Activated naive CD8-positive, alpha-beta T cell (primary cell): ENCODE results near the gene TFAP2A.

Source experiments
- H3K27ac Mint-ChIP-seq: one replicate; pipeline ENCODE4 v1.8.0; 2021; ENCODE audit warnings: mixed read lengths
- H3K27me3 Mint-ChIP-seq: one replicate; pipeline ENCODE4 v1.8.0; 2021; ENCODE audit warnings: mixed read lengths
- H3K36me3 Mint-ChIP-seq: one replicate; pipeline ENCODE4 v1.8.0; 2021; ENCODE audit warnings: mixed read lengths
- H3K4me1 Mint-ChIP-seq: one replicate; pipeline ENCODE4 v1.8.0; 2021; ENCODE audit warnings: low read depth, mixed read lengths
- H3K4me3 Mint-ChIP-seq: one replicate; pipeline ENCODE4 v1.8.0; 2021; ENCODE audit warnings: mild to moderate bottlenecking, mixed read lengths
- H3K9me3 Mint-ChIP-seq: one replicate; pipeline ENCODE4 v1.8.0; 2021; ENCODE audit warnings: low read depth, mixed read lengths

The TFAP2A gene

DNA sequence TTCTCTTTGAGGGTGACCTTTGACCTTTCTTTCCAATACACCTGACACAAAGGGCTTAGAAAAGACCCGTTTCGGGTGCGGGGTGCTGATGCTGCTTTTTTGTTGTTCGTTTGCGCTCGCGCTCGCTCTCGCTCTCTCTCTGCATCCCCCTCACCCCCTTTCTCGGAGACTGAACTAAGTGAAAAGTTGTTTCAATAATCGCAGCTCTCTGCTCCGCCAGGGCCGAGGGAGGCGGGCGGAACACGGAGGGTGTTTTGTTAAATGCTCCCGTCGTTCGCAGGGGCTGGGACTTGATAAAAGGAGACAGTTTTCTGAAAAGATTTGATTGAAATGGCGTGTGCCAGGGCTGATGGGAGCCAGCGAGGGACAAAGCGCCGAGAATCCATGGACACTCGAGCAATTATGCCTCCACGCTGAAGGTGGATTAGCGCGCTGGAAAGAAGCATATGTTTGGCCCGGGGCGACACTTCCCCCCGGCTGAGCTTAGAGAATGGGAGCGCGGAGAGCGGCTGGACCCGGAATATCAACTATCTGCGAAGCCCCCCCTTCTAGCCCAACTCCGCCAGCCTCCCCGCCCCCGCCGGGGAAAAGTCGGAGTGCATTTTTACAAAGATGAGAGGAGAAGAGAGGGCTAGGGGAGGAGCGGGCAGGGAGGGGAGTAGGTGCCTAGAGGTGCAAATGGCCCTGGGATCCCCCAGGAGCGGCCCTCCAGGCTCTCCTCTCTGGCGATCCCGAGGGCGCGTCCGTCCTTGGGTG lies 25.0 kb downstream of the TFAP2A start:
- no peak overlapping the region for H3K4me3 Mint-ChIP-seq
- peaks cover 25% of the 10 kb centered on the region for H3K36me3 Mint-ChIP-seq

DNA sequence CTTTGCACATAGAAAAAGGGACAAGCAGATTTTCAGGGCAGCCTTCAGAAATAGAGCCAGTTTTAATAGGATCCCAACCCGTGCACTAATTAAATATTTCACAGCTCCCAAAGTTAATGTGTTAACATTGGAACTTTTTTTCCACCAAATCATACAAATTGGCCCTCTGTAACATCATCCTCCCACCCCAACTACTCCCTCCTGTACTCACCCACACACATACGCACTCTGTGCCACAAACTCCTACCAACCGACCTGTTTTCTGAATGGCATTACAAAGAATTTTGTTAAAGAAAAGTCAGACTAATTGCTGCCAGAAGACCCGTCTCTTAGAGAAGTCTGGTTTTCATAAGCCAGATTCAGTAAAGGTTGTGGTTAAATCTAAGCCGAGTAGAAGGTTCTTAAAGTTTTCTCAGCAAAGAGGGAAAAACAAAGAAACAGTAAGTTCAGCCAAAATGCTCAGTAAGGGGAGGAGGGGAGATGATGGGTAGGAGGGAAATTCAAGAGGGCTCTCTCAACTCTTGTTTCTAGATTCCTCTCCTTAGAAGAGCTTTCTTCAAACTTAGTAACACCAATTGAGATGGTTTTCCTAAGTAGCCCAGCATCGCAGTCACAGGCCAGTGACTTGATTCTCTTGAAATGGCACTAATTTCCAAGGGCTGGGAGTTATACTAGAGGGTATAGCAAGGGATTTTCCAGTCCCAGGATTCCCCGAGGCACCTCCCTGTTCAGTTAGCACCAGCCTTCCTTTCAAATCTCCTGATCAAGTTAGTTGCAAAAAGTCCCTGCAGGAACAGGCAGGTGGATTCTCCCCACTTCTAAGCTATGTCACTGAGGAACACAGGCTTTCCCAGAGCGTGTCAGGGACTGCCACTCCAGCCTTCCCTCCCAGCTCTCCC lies 27.9 kb downstream of the TFAP2A start:
- peaks cover 21% of the 10 kb centered on the region for H3K4me1 Mint-ChIP-seq
- H3K9me3 Mint-ChIP-seq: peaks cover 29% of the 10 kb centered on the region

More for the DNA sequence above, 25.0 kb downstream of the TFAP2A start:
- peaks cover 76% of the 10 kb centered on the region for H3K27me3 Mint-ChIP-seq
- H3K4me1 Mint-ChIP-seq: peaks cover 4% of the 10 kb centered on the region
- no peak overlapping the region for H3K27ac Mint-ChIP-seq
- peaks cover 38% of the 10 kb centered on the region for H3K9me3 Mint-ChIP-seq

DNA sequence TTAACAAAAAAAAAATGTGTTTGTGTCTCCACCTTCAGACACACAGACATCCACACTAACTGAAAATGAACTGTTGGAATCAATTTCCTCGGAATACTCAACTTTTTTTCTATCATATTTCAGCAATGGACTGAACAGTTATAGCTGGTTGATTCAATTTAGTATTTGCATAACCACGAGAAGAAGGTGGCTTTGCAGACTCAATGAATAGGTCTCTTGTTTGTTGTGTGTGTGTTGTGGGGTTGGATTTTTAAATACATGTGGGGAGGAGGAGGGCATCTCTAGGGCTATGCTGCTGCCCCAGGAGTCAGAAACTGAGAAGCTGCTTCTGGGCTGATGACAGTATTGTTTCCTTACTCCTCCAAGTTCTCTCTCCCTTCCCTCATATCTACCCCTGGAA lies 28.7 kb downstream of the TFAP2A start:
- H3K4me1 Mint-ChIP-seq: peaks cover 22% of the 10 kb centered on the region
- peaks cover 65% of the 10 kb centered on the region for H3K27me3 Mint-ChIP-seq
- no peak overlapping the region for H3K27ac Mint-ChIP-seq
- H3K4me3 Mint-ChIP-seq: no peak overlapping the region
- peaks cover 28% of the 10 kb centered on the region for H3K9me3 Mint-ChIP-seq
- H3K36me3 Mint-ChIP-seq: peaks cover 21% of the 10 kb centered on the region

More for the DNA sequence above, 27.9 kb downstream of the TFAP2A start:
- Mint-ChIP-seq H3K27me3 (peaks cover 71% of the 10 kb centered on the region), H3K36me3 (peaks cover 21% of the 10 kb centered on the region), H3K4me3 (no peak overlapping the region), H3K27ac (no peak overlapping the region)

DNA sequence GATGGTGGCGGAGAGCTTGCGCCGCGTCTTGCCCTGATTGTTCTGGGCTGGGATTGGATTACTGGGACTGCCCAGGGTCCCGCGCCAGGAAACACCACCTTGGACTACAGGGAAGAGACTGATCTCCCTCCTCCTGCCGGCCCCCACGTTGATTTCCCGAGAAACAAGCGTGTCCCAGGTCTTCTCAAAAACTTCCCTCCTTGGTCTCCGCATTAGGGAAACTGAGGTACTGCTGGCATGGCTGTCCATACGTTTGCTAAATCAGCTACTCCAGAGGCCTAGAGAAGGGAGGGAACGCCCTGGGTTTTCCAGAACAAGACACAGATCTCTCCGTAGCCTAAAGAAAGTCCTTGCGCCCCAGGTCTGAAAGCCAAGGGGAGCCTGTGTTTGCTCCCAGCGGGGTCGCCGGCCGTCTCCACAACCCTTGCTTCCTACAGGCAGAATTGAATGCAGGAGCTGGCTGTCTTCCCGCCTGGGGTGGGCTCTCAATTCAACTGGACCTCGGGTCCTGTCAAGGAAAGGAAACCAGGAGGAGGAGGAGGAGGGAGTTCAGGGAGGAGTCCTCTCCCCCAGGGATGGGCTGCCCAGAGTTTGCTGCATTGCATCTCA lies 29.2 kb downstream of the TFAP2A start:
- Mint-ChIP-seq H3K9me3 (peaks cover 28% of the 10 kb centered on the region), H3K27me3 (peaks cover 67% of the 10 kb centered on the region), H3K4me1 (peaks cover 26% of the 10 kb centered on the region), H3K36me3 (peaks cover 21% of the 10 kb centered on the region), H3K27ac (no peak overlapping the region), H3K4me3 (no peak overlapping the region)

DNA sequence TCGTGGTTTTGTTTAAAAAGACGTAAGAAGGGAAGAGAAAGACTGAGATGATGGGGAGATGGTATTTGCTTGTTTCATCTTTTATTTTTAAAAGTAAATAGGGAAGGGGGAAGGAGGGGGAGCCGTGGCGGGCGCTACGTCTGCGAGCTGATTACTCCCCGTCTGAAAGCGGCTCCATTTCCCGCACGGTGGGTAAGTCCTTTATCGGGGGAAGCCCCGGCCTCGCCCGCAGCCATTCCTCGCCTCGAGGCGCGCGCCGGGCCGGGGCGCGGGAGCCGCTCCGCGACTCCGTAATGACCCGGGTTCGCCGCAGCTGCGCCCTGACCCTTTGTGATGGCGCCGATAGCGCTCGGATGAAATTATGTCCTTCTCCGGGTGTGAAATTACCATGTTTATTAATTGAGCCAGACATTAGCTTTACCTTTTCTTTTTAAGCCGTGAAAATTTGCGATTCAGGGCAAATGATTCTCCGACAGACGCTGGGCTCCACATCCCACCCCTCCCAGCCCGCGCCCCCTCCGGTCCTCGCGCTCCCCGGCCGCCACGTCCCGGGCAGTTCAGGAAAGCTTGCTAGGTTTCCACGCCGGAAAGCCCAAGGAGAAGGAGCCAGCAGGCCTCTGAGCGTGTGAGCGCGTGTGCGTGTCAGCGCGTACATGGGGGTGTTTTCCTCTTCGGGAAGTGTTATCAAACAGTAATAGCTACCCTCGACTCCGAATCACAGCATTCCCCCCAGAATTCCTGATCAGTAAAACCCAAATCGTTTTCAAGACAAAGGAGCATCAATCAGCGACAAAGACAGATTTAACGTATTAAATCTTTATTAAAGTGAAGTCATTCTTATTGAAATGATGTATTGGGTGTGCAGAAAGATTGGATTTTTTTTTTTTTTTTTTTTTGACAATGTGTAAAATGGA lies 30.0 kb downstream of the TFAP2A start:
- H3K4me3 Mint-ChIP-seq: no peak overlapping the region
- peaks cover 23% of the 10 kb centered on the region for H3K4me1 Mint-ChIP-seq
- H3K9me3 Mint-ChIP-seq: peaks cover 28% of the 10 kb centered on the region
- H3K27me3 Mint-ChIP-seq: peaks cover 64% of the 10 kb centered on the region
- peaks cover 19% of the 10 kb centered on the region for H3K36me3 Mint-ChIP-seq
- peak overlapping the region; percentile 58 for H3K27ac Mint-ChIP-seq

DNA sequence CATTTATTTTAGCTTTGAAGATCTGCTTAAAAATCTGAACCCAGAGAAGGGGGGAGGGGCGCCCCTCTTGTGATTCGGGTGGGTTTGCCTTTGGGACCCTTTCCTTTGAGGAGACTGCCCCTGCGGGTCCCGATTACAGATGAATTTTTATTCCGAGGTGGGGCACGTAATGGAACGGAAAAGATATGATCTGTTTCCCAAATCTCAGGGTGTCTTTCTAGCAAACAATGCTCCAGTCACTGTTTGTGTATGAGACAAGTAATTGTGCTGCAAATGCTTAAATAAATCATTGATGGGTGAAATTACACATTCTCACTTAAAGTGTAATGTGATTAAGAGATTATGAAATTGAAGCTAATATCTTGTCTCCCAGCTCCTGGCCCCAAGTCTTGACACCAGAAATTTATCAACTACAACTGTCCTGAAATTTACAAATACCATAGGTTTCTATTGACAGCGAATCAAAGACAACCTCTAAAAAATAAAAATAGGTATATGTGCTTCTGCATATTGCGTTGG lies 30.7 kb downstream of the TFAP2A start:
- peaks cover 25% of the 10 kb centered on the region for H3K9me3 Mint-ChIP-seq
- peaks cover 18% of the 10 kb centered on the region for H3K36me3 Mint-ChIP-seq
- H3K4me3 Mint-ChIP-seq: no peak overlapping the region
- peak overlapping the region; percentile 58 for H3K27ac Mint-ChIP-seq
- peaks cover 58% of the 10 kb centered on the region for H3K27me3 Mint-ChIP-seq
- H3K4me1 Mint-ChIP-seq: peaks cover 22% of the 10 kb centered on the region

DNA sequence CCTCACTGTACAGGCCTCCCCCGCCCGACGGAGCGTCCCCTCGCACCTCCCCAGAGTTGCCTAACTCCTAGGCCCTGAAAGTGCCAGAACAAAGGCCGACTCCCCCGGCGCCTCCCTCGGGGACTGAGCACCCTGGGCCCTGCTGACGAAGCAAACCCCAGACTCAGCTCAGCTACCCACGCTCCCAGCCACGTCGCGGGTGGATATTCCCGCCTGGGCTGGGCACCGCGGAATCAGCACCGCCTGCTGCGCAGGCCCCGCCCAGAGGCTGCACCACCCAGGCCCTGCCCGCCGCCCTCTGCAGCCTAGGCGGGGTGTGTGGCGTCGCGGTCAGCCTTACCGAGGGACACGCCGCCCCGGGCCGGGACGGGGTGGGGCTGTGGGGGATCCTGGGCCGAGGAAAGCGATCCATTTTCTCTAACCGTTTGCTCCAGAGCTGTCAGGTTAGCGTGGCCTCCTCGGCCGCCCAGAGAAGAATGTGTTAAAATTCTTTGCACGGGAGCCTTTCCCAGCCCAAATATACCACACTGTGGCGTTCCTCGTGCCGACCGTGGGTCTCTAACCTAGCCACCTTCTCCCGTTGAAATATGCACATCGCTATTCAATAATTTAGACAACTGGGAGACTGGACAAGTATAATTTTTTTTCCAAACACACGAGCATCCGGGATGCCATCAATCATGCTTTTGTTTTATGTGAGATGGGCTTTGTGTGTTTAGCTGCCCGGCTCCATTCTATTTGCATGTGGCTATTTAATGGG lies 31.4 kb downstream of the TFAP2A start:
- Mint-ChIP-seq H3K4me1 (peaks cover 22% of the 10 kb centered on the region), H3K27ac (no peak overlapping the region), H3K9me3 (peaks cover 19% of the 10 kb centered on the region)

DNA sequence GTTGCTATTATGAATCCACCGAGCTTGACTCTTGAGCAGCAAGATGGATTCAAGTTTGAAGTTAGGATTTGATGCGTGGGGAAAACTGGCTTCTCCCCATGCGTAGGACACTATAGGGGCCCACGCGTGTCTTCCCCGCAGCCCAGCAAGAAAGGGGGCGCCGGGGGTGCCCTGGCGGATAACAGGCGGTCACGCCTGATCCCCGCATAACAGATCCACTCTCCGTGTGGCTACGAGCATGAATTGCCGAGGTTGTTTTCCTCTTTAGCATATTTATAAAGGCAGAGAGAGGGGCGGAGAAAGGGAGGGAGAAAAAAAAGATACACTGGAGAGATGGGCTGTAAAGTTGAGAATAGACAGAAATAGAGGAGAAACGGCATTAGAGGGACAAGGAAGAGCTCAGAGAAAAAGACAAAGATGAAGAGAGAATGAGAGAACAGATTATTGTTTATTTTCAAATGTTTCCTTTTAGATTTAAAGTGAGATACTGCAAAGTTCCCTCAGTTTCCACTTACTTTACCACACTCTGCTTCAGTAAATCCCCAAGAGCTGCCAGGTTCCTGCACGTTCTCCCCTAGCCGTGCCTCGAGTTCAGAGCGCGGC lies 32.0 kb downstream of the TFAP2A start:
- H3K4me1 Mint-ChIP-seq: peaks cover 22% of the 10 kb centered on the region
- H3K36me3 Mint-ChIP-seq: peaks cover 13% of the 10 kb centered on the region
- H3K9me3 Mint-ChIP-seq: peaks cover 13% of the 10 kb centered on the region
- H3K4me3 Mint-ChIP-seq: peak overlapping the region; percentile 5
- no peak overlapping the region for H3K27ac Mint-ChIP-seq
- H3K27me3 Mint-ChIP-seq: peaks cover 56% of the 10 kb centered on the region

More for the DNA sequence above, 31.4 kb downstream of the TFAP2A start:
- Mint-ChIP-seq H3K4me3 (no peak overlapping the region), H3K36me3 (peaks cover 15% of the 10 kb centered on the region), H3K27me3 (peaks cover 54% of the 10 kb centered on the region)

DNA sequence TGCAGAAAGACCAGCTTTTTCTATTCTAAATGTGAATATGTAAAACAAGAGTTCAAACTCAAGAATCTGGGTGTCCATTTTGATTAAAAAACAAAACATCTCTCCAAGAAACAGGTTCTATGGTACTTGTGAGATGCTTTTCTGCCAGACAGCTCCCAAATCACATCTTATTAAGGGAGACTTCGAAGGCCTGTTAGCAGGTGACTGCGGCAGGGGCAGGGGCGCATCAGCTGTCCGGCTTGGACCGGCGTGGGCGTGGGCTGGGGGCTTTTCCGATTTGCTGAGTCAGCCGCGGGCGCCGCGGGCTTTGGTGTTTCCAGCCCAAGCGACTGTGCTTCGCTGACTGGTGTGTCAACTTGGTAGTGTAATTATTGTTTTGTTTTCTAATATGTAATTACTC lies 32.6 kb downstream of the TFAP2A start:
- Mint-ChIP-seq H3K4me1 (peaks cover 22% of the 10 kb centered on the region), H3K27me3 (peaks cover 58% of the 10 kb centered on the region), H3K36me3 (peaks cover 13% of the 10 kb centered on the region), H3K9me3 (peaks cover 13% of the 10 kb centered on the region), H3K27ac (no peak overlapping the region), H3K4me3 (peak overlapping the region; percentile 5)

DNA sequence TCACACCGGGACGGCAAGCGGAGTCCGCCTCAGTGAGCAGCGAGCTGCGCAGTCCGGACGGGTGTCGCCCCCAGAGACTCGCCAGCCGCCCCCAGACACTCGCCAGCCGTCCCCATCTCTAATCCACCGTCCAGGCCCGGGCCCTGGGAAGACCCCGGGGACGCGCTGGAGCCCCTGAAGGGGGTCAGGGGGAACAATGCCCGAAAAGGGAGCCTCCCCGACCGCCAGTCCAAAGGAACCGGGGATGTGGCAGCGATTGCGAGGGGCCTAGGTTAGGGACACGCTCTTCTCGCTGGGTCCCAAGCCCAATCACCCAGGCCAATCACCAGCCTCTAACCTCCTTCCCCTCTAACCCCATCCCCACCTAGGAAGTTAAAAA lies 33.1 kb downstream of the TFAP2A start:
- peaks cover 11% of the 10 kb centered on the region for H3K9me3 Mint-ChIP-seq
- peak overlapping the region; percentile 5 for H3K4me3 Mint-ChIP-seq
- H3K27me3 Mint-ChIP-seq: peaks cover 57% of the 10 kb centered on the region
- peaks cover 11% of the 10 kb centered on the region for H3K36me3 Mint-ChIP-seq
- peaks cover 22% of the 10 kb centered on the region for H3K4me1 Mint-ChIP-seq
- H3K27ac Mint-ChIP-seq: no peak overlapping the region

DNA sequence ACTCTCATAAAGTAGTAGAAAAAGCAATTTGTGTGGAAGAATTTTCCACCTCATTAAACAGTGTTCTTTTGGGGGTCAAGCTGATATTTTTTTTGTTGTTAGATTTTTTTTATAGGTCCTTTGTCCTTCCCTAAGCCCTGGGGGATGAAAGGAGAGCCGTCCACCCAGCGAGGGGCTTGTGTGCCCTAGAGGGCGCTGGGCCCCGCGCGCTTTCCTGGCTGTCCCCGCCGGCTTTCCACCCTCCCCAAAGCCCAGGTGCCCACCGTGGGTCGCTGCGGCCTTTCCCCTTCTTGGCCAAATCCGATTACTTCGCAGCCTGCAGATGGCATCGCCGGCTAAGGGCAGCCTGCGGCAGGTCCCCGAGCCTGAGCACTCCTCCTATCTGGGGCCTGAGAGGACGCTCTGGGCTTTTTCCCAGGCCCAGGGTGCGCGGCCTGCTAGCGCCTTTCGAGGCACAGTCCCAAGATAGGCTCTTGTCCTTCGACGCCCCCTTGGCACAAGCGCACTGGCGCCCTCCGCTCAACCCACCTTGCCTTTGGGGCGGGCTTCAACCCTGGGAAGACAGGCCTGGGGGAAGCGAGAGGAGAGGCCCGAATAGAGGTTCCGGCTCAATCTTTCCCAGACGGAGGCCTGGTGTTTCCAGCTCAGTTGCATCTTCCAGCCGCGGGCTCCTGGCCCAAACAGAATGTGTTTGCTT lies 33.6 kb downstream of the TFAP2A start:
- H3K9me3 Mint-ChIP-seq: peaks cover 7% of the 10 kb centered on the region
- H3K4me3 Mint-ChIP-seq: no peak overlapping the region
- H3K36me3 Mint-ChIP-seq: peaks cover 9% of the 10 kb centered on the region
- no peak overlapping the region for H3K27ac Mint-ChIP-seq
- H3K4me1 Mint-ChIP-seq: peaks cover 22% of the 10 kb centered on the region
- H3K27me3 Mint-ChIP-seq: peaks cover 51% of the 10 kb centered on the region

DNA sequence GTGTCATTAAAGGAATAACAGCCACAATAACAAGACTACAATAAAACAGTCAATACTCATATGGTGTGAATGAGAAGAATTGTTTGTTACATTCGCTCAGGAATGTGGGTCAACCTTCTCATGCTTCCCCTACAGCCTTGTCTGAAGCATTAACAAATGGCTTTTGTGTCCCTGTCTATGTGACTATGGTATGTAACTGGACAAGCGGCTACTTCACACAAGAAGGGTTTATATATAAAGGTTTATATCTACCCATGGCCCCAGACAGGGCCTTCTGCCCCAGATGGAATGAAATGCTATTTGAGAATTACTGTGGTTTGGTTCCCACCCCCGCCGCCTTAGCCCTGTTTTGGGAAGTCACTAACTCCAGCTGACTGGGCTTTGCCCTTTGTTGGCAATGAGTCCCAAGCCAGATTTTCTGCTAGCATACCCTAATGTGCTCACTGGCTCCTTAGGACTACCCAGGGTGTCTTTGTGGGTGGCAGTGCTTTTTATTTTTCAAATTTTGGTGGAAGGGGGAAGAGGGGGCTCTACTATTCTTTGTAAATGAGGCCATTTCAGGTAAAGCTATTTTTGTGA lies 39.4 kb downstream of the TFAP2A start:
- Mint-ChIP-seq H3K4me3 (no peak overlapping the region), H3K27me3 (peaks cover 22% of the 10 kb centered on the region), H3K4me1 (no peaks in the 10 kb centered on the region), H3K36me3 (no peaks in the 10 kb centered on the region), H3K27ac (no peak overlapping the region), H3K9me3 (no peaks in the 10 kb centered on the region)
